ENCODE data around the gene NUMBL.
A peak's percentile ranks its signal among the peaks of the same experiment; 100 is the strongest.

Gene NUMBL

GRCh38 chr19:40704491-40705361 is 14.3 kb upstream of the NUMBL start:
- H3K27ac Mint-ChIP-seq: no peak overlapping the region
- DNase-seq: no peak
- H3K36me3 Mint-ChIP-seq (ENCODE audit: low read depth): peaks cover 77% of the 10 kb centered on the region
- H3K4me3 Mint-ChIP-seq: no peak overlapping the region
- peaks cover 6% of the 10 kb centered on the region for H3K4me1 Mint-ChIP-seq (ENCODE audit: low read depth)
- H3K9me3 Mint-ChIP-seq: no peaks in the 10 kb centered on the region
- no peaks in the 10 kb centered on the region for H3K27me3 Mint-ChIP-seq

- Mint-ChIP-seq H3K4me3 (no peak overlapping the region), H3K9me3 (no peaks in the 10 kb centered on the region), H3K36me3 (ENCODE audit: low read depth) (peaks cover 63% of the 10 kb centered on the region), H3K4me1 (ENCODE audit: low read depth) (no peaks in the 10 kb centered on the region), H3K27ac (no peak overlapping the region), H3K27me3 (no peaks in the 10 kb centered on the region)
- no peak for DNase-seq
Measured at GRCh38 chr19:40703029-40703755, 12.7 kb upstream of the NUMBL start.

DNA sequence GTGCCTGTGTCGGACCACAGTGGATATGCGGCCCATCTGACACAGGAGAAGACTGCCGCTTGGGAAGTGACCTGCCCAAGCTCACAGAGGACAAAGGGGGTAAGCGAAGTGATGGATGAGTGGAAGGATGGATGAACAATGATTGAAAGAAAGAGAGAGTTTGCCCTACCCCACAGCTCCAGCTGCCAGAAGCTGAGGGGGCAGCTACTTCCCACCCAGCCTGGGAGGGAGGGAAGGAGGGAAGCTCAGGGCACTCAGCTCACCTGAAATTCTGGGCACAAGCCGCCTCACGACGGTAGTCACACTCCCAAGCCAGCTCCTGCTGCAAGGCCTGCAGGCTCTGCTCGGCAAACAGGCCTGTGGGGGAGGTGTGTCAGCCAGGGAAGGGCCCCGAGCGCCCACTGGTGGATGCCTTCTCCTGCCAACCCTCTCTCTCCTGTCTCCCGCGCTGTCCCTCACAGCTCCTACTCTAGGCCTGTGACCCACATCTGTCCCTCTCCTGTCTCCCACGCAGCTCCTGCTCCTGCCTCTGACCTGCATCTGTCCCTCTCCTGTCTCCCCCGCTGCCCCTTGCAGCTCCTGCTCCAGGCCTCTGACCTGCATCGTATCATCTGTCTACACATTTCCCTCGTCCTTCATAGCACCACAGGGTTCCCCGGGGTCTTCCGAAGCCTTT is 12.0 kb upstream of the NUMBL start:
- Mint-ChIP-seq H3K36me3 (ENCODE audit: low read depth) (peaks cover 58% of the 10 kb centered on the region), H3K4me1 (ENCODE audit: low read depth) (no peaks in the 10 kb centered on the region), H3K9me3 (no peaks in the 10 kb centered on the region), H3K4me3 (no peak overlapping the region), H3K27me3 (no peaks in the 10 kb centered on the region), H3K27ac (no peak overlapping the region)
- DNase-seq: no peak

- Mint-ChIP-seq H3K27ac (no peak overlapping the region), H3K4me1 (ENCODE audit: low read depth) (no peaks in the 10 kb centered on the region), H3K4me3 (no peak overlapping the region), H3K9me3 (no peaks in the 10 kb centered on the region), H3K27me3 (no peaks in the 10 kb centered on the region), H3K36me3 (ENCODE audit: low read depth) (peaks cover 54% of the 10 kb centered on the region)
- no peak for DNase-seq
Measured at GRCh38 chr19:40701758-40702157, 11.3 kb upstream of the NUMBL start.

DNA sequence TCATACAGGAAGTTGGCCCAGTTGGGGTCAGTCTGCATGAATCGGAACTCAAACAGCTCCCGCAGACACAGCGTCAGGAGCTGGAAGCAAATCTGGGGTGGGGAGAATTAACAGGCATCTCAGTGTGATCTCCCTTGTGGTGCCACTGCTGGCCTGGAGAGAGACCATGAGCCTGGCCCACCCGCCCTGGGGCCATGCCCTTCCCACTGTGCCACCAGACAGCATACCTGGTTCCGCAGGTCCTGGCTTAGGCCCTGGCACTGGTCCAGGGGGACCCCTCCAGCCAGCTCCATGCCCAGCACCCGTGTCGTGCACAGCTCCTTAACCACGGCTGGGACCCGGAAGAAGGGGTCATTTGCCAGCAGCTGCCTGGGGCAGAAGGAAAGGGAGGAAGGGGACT is 9.6 kb upstream of the NUMBL start:
- Mint-ChIP-seq H3K9me3 (no peaks in the 10 kb centered on the region), H3K4me1 (ENCODE audit: low read depth) (no peaks in the 10 kb centered on the region), H3K36me3 (ENCODE audit: low read depth) (peaks cover 55% of the 10 kb centered on the region), H3K4me3 (no peak overlapping the region), H3K27ac (no peak overlapping the region), H3K27me3 (no peaks in the 10 kb centered on the region)
- no peak for DNase-seq

GRCh38 chr19:40697007-40697406 is 6.6 kb upstream of the NUMBL start:
- no peak for DNase-seq
- Mint-ChIP-seq H3K36me3 (ENCODE audit: low read depth) (peaks cover 48% of the 10 kb centered on the region), H3K4me1 (ENCODE audit: low read depth) (no peaks in the 10 kb centered on the region), H3K4me3 (no peak overlapping the region), H3K9me3 (no peaks in the 10 kb centered on the region), H3K27ac (no peak overlapping the region), H3K27me3 (no peaks in the 10 kb centered on the region)

GRCh38 chr19:40695881-40696280 is 5.4 kb upstream of the NUMBL start:
- Mint-ChIP-seq H3K9me3 (no peaks in the 10 kb centered on the region), H3K27ac (no peak overlapping the region), H3K27me3 (no peaks in the 10 kb centered on the region), H3K36me3 (ENCODE audit: low read depth) (peaks cover 37% of the 10 kb centered on the region), H3K4me1 (ENCODE audit: low read depth) (peaks cover 8% of the 10 kb centered on the region), H3K4me3 (no peak overlapping the region)
- DNase-seq: no peak

- DNase-seq: no peak
- Mint-ChIP-seq H3K27me3 (no peaks in the 10 kb centered on the region), H3K27ac (no peak overlapping the region)
Measured at GRCh38 chr19:40693896-40694295, 3.4 kb upstream of the NUMBL start.

GRCh38 chr19:40693150-40693788 is 2.8 kb upstream of the NUMBL start:
- Mint-ChIP-seq H3K9me3 (no peaks in the 10 kb centered on the region), H3K36me3 (ENCODE audit: low read depth) (peaks cover 33% of the 10 kb centered on the region), H3K4me3 (no peak overlapping the region), H3K27ac (peak overlapping the region; percentile 26), H3K4me1 (ENCODE audit: low read depth) (peaks cover 11% of the 10 kb centered on the region), H3K27me3 (no peaks in the 10 kb centered on the region)
- no peak for DNase-seq

More at GRCh38 chr19:40693896-40694295, 3.4 kb upstream of the NUMBL start:
- no peak overlapping the region for H3K4me3 Mint-ChIP-seq
- H3K9me3 Mint-ChIP-seq: no peaks in the 10 kb centered on the region
- peaks cover 11% of the 10 kb centered on the region for H3K4me1 Mint-ChIP-seq (ENCODE audit: low read depth)
- peaks cover 33% of the 10 kb centered on the region for H3K36me3 Mint-ChIP-seq (ENCODE audit: low read depth)

DNA sequence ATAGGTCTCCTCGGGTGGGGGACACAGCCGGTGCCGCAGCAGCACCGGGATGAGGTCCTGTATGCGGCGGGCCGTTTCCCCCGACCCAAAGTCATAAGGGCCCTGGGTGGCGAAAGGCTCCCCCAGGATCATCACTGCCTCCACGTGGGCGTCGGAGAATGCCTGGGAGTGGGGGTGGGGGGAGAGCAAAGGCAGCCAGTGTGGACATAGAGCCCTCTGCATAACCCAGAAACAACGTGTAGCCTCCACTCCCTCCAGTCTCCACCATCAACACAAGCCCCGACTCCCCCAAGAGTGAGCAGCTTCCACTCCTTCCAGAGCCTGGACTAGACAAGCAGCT is 1.7 kb upstream of the NUMBL start:
- no peaks in the 10 kb centered on the region for H3K9me3 Mint-ChIP-seq
- no peaks in the 10 kb centered on the region for H3K27me3 Mint-ChIP-seq
- no peak overlapping the region for H3K4me3 Mint-ChIP-seq
- no peak for DNase-seq
- peaks cover 11% of the 10 kb centered on the region for H3K4me1 Mint-ChIP-seq (ENCODE audit: low read depth)
- peaks cover 31% of the 10 kb centered on the region for H3K36me3 Mint-ChIP-seq (ENCODE audit: low read depth)
- peak overlapping the region; percentile 65 for H3K27ac Mint-ChIP-seq

DNA sequence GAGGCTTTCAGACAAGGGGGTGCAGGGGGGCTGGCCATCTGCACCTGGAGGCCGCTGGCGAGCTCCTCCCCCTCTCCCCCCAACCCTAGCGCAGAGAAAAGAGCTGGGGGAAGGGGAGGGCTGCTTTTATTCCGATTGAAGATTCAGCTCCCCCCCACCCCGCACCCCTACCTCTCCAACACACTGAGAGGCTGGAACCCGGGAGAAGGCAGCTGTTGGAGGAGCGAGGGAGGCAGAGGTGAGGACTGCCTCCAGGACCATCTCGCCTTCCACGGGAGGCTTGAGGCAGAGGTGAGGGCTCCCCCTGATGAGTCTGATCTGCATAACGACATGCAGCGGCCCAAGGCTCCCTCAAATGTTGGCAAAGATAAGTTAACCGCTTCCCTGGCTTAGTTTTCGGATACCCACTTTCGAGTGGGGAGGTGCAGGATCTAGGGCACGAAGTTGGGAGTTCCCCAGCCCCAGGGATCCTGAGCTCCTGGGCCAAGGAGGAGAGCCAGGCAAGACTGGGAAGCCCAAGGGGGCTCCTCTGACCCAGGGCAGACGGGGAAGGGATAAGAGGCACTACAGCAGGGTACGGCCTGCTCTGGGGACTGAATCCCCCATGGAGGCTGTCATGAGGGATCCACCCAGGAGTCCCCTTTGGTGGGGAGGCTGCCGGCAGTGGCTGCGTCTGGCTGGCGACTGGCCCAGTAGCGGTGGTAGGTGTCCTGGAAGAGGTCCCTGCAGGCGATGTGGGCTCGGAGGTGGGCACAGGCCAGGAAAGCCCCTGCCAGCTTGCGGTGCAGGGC is 1.2 kb upstream of the NUMBL start:
- Mint-ChIP-seq H3K27me3 (no peaks in the 10 kb centered on the region), H3K9me3 (no peaks in the 10 kb centered on the region), H3K36me3 (ENCODE audit: low read depth) (peaks cover 29% of the 10 kb centered on the region), H3K27ac (peak overlapping the region; percentile 97), H3K4me3 (peak overlapping the region; percentile 86), H3K4me1 (ENCODE audit: low read depth) (peaks cover 11% of the 10 kb centered on the region)
- no peak for DNase-seq

- Mint-ChIP-seq H3K9me3 (no peaks in the 10 kb centered on the region), H3K27ac (peak overlapping the region; percentile 97), H3K36me3 (ENCODE audit: low read depth) (peaks cover 30% of the 10 kb centered on the region), H3K4me3 (peak overlapping the region; percentile 86), H3K27me3 (no peaks in the 10 kb centered on the region), H3K4me1 (ENCODE audit: low read depth) (peaks cover 11% of the 10 kb centered on the region)
- DNase-seq: peak; percentile 93
Measured at GRCh38 chr19:40690693-40691420, 406 bp upstream of the NUMBL start.

- Mint-ChIP-seq H3K27me3 (no peaks in the 10 kb centered on the region), H3K4me3 (no peak overlapping the region), H3K9me3 (no peaks in the 10 kb centered on the region), H3K27ac (no peak overlapping the region), H3K36me3 (ENCODE audit: low read depth) (peaks cover 32% of the 10 kb centered on the region), H3K4me1 (ENCODE audit: low read depth) (peaks cover 11% of the 10 kb centered on the region)
- no peak for DNase-seq
Measured at GRCh38 chr19:40689339-40690049, 957 bp downstream of the NUMBL start.

Measured in activated T-cell treated with anti-CD3 and anti-CD28 coated beads, Interleukin-2, amount 50 U/mL, for 24 hours (primary cell).